GM12865 (cell line): ENCODE results near the gene CEACAM20.

Experiments
- DNase-seq: peaks from one replicate; pipeline ENCODE4 v3.0.0; 2010; ENCODE audit warnings: low read depth
- H3K4me3 ChIP-seq: 2 replicates; pipeline ENCODE4 v1.5.1; 2011; ENCODE audit warnings: mild to moderate bottlenecking, low read depth, low read length, control low read depth
- TF ChIP-seq, protein P1 (sequence below): IDR thresholded peaks from 2 replicates; pipeline ENCODE4 v1.5.1; 2011; ENCODE audit warnings: low read length, control low read depth, low read depth, inconsistent platforms; ENCODE audit not compliant: insufficient read depth; ENCODE audit errors: missing control alignments

Gene CEACAM20

DNA sequence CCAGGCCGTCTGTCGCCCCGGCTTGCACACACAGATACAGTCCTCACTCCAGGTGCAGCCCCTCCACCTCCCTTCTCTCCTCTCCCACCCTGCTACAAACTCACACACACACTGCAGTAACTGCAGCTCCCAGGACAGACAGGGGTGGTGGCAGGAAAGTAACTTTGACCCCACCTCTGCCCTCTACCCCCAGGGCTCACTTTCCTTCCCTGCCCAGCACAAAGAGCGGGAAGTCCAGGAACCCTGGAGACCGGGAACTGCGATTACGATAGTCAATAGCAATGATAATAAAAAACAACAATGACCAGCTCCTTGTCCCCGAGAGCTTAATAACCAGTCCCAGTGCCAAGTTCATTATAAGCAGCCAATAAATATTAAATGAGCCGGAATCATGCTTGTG, at the start of gene CEACAM20:
CEACAM20 (minus strand) TSS at position 140 of the 400 bp plus-strand sequence. CDS start 166 bp downstream, outside the sequence.
- no peak for DNase-seq
- TF ChIP-seq, protein P1, sequence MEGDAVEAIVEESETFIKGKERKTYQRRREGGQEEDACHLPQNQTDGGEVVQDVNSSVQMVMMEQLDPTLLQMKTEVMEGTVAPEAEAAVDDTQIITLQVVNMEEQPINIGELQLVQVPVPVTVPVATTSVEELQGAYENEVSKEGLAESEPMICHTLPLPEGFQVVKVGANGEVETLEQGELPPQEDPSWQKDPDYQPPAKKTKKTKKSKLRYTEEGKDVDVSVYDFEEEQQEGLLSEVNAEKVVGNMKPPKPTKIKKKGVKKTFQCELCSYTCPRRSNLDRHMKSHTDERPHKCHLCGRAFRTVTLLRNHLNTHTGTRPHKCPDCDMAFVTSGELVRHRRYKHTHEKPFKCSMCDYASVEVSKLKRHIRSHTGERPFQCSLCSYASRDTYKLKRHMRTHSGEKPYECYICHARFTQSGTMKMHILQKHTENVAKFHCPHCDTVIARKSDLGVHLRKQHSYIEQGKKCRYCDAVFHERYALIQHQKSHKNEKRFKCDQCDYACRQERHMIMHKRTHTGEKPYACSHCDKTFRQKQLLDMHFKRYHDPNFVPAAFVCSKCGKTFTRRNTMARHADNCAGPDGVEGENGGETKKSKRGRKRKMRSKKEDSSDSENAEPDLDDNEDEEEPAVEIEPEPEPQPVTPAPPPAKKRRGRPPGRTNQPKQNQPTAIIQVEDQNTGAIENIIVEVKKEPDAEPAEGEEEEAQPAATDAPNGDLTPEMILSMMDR, result no peak
- H3K4me3 ChIP-seq, result no peak within 1 kb of the TSS

GRCh38 chr19:44577566-44577874, 48.0 kb upstream of the CEACAM20 start:
- TF ChIP-seq, protein P1, result no peak
- H3K4me3 ChIP-seq, result no peak overlapping the region
- no peak for DNase-seq

DNA sequence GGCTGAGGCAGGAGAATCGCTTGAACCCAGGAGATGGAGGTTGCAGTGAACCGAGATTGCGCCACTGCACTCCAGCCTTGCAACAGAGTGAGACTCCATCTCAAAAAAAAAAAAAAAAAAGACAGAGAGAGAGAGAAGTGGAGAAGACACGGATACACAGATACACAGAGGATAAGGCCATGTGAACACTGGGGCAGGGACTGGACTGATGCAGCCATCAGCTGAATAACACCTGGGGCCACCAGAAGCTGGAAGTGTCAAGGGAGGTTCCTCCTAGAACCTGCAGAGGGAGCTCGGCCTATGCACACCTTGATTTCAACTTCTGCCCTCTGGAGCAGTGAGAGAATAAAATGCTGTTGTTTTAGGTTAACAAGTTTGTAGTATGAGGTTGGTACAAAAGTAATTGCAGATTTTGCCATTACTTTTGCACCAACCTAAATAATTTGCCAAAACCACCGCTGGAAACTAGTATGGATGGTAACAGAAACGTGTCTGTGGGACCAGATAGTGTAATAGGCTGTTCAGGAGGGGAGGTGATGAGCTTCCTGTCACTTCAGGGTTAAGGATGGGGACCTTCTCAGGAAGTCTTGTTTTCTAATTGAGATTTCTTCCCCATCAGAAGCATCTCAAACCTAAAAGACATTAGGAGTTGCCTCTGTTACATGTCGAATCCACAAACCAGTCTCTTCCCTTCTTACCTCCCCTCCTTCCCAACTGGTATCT, 47.5 kb upstream of the CEACAM20 start:
- H3K4me3 ChIP-seq, result no peak overlapping the region
- DNase-seq, result peak; percentile 24
- TF ChIP-seq, protein P1, result peak; percentile 49

DNA sequence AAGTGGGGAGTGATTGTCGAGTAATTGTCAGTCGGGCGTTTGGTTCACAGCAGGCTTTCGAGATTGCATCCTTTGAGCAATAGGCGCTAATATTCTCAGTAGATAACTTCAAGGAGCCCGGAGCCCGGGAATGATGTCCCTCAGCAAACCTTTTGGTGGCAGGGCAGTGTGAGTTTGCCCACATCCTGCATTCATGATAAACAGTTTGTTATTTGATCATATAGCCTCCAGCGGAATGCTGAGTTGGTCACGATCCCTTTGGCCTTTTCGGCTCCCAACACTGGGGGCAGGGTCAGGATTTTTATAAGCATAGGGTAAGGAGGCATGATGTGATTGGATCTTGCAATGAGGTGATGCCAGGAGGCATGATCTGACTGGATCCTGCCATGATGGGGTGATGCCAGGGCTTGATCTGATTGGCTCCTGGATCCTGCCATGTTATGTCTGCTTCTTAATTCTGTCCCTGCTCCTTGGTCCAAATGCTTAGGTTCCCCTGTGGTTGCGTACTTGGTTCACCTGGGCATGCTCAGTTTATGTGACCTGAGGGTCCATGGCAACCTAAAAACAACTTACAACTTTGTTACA, 45.7 kb upstream of the CEACAM20 start:
- DNase-seq, result no peak

DNA sequence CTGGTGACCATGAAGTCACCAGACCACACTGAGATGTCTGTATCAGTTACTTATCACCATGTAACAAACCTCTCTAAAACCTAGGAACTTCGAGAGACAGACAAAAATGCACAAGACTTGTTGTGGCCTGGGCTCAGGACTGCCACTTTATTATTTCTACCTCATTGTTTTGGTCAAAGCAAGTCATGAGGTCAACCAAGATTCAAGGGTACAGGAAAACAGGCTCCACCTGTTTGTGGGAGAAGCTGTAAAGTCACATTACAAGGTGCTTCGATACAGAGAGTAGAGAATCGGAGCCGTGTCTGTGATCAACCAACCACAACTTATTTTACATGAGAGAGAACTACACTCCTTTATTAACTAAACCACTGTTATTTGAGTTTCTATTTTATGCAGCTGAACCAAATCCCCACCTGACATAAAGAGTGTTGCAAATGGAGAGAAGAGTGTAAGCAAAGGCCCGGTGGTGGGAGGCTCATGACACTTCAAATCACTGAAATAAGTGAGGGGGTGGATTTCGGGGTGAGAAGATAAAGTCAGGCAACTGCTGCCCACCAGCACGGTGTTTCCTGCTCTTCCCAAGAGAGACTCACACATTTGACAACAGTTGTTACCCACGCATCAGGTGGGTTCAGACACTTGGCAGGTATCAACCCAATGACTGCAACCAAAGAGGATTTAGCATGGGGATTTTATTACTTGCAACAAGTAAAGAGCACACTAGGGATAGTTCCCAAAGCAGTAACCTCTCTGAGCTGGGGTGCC, 44.9 kb upstream of the CEACAM20 start:
- TF ChIP-seq, protein P1, result no peak
- no peak overlapping the region for H3K4me3 ChIP-seq
- no peak for DNase-seq

More for the DNA sequence above, 45.7 kb upstream of the CEACAM20 start:
- TF ChIP-seq, protein P1, result no peak
- H3K4me3 ChIP-seq, result no peak overlapping the region

DNA sequence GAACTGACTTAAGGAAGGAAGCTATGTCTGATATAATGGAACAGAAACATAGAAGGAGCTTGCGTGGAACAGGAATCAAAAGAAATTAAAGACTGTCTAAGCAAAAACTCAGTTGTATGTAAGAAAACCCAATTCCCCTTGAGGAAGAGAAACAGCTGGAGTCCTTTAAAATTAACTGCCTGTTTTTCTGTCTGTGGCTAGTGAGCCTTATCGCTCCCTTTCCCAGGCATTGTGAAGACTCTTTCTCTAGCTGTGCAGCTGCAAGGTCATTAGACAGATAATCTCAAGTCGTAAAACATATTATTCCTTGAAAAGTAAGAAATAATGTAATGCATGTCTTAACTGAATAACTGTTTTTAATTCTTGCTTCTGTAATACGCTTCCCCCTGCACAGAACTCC, 44.2 kb upstream of the CEACAM20 start:
- TF ChIP-seq, protein P1, result no peak
- DNase-seq, result no peak
- no peak overlapping the region for H3K4me3 ChIP-seq
